ENCODE results near the gene PDE4D.

DNA sequence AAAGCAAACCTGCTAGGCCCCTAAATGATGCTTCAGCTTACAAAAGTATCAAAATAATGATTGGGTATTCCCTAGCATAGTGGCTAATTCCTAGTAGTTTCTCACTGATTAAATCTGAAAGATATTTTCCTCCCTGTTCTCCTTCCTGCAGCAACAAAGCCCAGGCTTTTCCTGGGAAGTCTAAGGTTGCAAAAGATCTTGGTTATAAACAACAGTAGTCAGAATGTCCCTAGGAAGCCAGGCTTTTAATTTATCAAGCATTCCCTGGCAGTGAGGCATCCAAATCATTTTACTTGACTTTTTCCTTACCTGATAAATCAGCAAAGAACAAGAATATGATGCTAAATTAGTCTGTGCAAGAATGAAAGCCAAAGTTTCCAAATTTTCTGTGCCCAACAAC lies 272.0 kb downstream of the PDE4D start:
- TF ChIP-seq, protein P1, sequence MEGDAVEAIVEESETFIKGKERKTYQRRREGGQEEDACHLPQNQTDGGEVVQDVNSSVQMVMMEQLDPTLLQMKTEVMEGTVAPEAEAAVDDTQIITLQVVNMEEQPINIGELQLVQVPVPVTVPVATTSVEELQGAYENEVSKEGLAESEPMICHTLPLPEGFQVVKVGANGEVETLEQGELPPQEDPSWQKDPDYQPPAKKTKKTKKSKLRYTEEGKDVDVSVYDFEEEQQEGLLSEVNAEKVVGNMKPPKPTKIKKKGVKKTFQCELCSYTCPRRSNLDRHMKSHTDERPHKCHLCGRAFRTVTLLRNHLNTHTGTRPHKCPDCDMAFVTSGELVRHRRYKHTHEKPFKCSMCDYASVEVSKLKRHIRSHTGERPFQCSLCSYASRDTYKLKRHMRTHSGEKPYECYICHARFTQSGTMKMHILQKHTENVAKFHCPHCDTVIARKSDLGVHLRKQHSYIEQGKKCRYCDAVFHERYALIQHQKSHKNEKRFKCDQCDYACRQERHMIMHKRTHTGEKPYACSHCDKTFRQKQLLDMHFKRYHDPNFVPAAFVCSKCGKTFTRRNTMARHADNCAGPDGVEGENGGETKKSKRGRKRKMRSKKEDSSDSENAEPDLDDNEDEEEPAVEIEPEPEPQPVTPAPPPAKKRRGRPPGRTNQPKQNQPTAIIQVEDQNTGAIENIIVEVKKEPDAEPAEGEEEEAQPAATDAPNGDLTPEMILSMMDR (conservative IDR thresholded peaks at IDR 0.05; ENCODE audit: low read depth, low read length), result no peak
- no peak for TF ChIP-seq EZH2 (IDR thresholded peaks at IDR 0.05; ENCODE audit: borderline replicate concordance, low read depth, low read length, poor library complexity, severe bottlenecking)
